Body of pancreas (tissue), 4 donors: ENCODE results near the gene PISD.

Experiments used
- CTCF ChIP-seq, 7 experiments: fragments of 450-650 bp in 4 of 7; fragments of 200-600 bp in 3 of 7; sonication (generic) in 3 of 7; IDR thresholded peaks; one replicate each; pipeline ENCODE4 v1.5.1; 2016 to 2019; ENCODE audit warnings: antibody characterized with exemption in 7 of 7
- POLR2A ChIP-seq, 3 donors: fragments of 450-650 bp; IDR thresholded peaks; one replicate each; pipeline ENCODE4 v1.6.1; 2016; ENCODE audit warnings: antibody characterized with exemption in 3 of 3, mild to moderate bottlenecking in 2 of 3

GRCh38 chr22:31618057-31618456 is 44.0 kb downstream of the PISD start:
- no peak for TF ChIP-seq CTCF (IDR thresholded peaks at IDR 0.05)
- no peak for TF ChIP-seq POLR2A (IDR thresholded peaks at IDR 0.05)
